GM19372 (cell line): ENCODE data around the gene AQP12B.
"Not testable (repeated sequence)": the region's sequence is repeated elsewhere in the genome, so short reads cannot be mapped to it uniquely, and the experiment has no call there.

Source experiments
- ATAC-seq: cut with Tn5 transposase; IDR thresholded peaks from one replicate; pipeline ENCODE4 v1.9.1; 2021; ENCODE audit warnings: mild to moderate bottlenecking, low read depth, moderate library complexity; ENCODE audit not compliant: unreplicated experiment

Gene AQP12B

GRCh38 chr2:240682431-240683224, at the start of gene AQP12B:
AQP12B (minus strand) TSS chr2:240682885; CDS start chr2:240682837, 48 bp downstream.
- ATAC-seq: not testable (repeated sequence)

- no peak for ATAC-seq
These were observed 49.5 kb upstream of the AQP12B start for GRCh38 chr2:240732184-240732583.

- no peak for ATAC-seq
These were observed 48.5 kb upstream of the AQP12B start for GRCh38 chr2:240731178-240731545.

- ATAC-seq: no peak
These were observed 48.0 kb upstream of the AQP12B start for GRCh38 chr2:240730501-240731177.

DNA sequence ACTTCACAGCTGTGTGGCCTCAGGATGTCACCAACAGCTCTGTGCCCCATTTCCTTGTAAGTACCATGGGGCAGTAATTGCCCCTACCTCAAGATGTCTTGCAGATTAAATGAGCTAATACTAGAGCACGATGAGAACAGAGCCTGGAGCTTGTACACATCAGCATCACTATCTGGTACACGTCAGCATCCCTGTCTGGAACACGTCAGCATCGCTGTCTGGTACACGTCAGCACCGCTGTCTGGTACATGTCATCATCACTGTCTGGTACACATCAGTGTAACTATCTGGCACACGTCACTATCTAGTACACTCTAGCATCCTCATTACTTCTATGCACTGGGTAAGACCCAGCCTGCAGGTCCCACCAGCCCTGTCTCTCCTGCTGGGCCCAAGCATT, 46.1 kb upstream of the AQP12B start:
- ATAC-seq: no peak

DNA sequence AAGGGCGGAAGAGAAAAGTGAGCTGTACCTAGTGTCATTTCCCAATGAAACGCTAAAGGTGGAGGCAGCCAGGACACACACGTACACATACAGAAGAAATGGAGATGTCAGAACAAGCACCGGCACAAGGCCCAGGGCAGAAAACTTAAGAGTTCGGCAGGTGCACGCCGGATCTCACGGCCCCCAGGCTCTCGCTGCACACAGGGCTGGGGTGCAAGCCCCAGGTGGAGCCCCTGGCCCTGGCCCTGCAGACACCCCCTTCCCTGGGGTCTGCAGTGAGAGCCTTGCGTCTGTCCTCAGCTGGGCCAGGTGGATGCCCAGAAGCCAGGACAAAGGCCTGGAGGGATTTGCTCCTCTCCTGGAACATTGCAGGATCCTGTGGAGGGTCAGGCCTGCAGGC, 45.7 kb upstream of the AQP12B start:
- ATAC-seq: no peak

DNA sequence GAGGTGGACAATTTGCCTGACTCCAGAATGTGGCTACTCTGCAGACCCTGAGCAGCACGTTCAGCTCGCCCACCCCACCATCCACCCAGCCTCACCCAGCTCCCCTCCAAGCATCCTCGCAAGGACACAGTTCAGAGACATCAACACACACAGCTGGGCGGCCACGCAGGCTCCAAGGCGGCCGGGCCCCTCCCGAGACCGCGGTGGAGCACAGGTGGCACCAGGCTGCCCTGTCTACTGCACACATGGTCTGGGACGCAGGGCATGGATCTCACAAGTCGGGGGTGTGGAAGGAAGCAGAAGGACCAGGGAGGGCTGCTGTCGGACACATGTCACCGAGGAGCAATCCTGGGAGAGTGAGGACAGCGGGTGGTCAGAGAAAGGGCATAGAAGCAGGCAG, 45.2 kb upstream of the AQP12B start:
- ATAC-seq: no peak

DNA sequence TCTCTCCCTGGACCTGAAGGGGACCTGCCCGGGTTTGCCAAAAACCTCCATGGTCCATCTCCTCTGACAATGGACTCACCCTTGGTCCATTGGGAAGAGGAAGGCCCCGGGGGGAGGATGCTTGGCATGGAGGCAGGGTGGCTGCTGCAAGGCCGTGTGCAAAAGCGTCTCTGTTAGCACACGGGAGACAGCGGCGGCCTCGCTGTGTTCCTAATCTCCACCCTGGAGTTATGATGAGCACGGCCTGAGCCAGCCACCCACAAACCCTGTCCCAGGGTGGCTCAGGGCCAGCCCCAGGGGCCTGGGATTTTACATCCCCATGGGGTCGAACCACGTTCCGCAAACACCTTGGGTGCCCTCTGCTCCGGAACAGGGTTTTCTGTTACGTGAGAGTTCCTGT, 44.8 kb upstream of the AQP12B start:
- no peak for ATAC-seq

- ATAC-seq: no peak
These were observed 44.2 kb upstream of the AQP12B start for GRCh38 chr2:240726876-240727275.

DNA sequence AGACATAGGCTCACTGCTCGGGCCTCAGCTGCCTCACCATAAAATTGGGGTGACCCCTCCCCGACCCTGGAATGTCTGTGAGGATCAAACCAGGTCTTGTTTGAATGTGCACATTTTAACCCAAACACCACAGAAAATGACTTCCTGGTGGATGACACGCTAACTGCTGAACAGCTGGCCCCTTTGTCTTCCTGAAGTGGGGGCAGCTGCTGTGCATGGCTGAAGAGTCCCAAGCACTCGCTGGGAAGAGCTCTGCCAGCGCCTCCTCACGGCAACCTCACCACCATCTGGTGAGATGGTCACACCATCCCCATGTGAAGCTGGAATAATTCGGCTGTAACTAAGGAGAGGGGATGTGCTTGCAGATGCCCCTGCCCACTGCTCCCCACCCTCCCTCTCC, 43.0 kb upstream of the AQP12B start:
- ATAC-seq: no peak

GRCh38 chr2:240725266-240725665, 42.6 kb upstream of the AQP12B start:
- ATAC-seq: no peak

GRCh38 chr2:240724431-240724830, 41.7 kb upstream of the AQP12B start:
- ATAC-seq: no peak

GRCh38 chr2:240723851-240724250, 41.2 kb upstream of the AQP12B start:
- no peak for ATAC-seq

GRCh38 chr2:240722796-240723735, 40.4 kb upstream of the AQP12B start:
- ATAC-seq: no peak

GRCh38 chr2:240722376-240722775, 39.7 kb upstream of the AQP12B start:
- ATAC-seq: no peak

- no peak for ATAC-seq
These were observed 39.0 kb upstream of the AQP12B start for GRCh38 chr2:240721596-240722180.

- no peak for ATAC-seq
These were observed 38.3 kb upstream of the AQP12B start for GRCh38 chr2:240720686-240721595.

GRCh38 chr2:240719676-240720545, 37.2 kb upstream of the AQP12B start:
- ATAC-seq: no peak
